SK-N-SH treated with all-trans-retinoic acid at 6 μM for 48 hours (cell line): ENCODE measurements around the gene GSN.

Experiments used
- ARNTL ChIP-seq: fragments of 450-650 bp; formaldehyde crosslinking; IDR thresholded peaks from 2 replicates; pipeline ENCODE4 v1.5.0; 2020; ENCODE audit warnings: low read depth, mild to moderate bottlenecking, moderate library complexity, borderline replicate concordance
- ZFP3 ChIP-seq: fragments of 250-450 bp; sonication (Bioruptor Pico); IDR thresholded peaks from 2 replicates; pipeline ENCODE4 v1.5.0; 2020; ENCODE audit warnings: mild to moderate bottlenecking, moderate library complexity
- ZFP30 ChIP-seq: fragments of 450-650 bp; formaldehyde crosslinking; IDR thresholded peaks from 2 replicates; pipeline ENCODE4 v1.5.0; 2022; ENCODE audit warnings: mild to moderate bottlenecking, moderate library complexity

- no peak for TF ChIP-seq ZFP3
- TF ChIP-seq ZFP30 (CRISPR knock-in tag) = no peak
- no peak for TF ChIP-seq ARNTL (CRISPR knock-in tag)
Measured at GRCh38 chr9:121294151-121294743, 26.3 kb downstream of the GSN start.
